Keratinocyte (primary cell): ENCODE data around the gene MMP2. TPM values are rescaled to one million over a fixed set of nuclear protein-coding genes. Genes with fewer than 3 reads are reported as not detected.

ENCODE experiments used
- DNase-seq: peaks from one replicate; pipeline ENCODE4 v3.0.0-alpha.2; 2011; ENCODE audit warnings: low read depth, missing footprints, low spot score
- FAIRE-seq: peaks from 2 replicates; lab custom pipeline; 2011; peaks lifted over from hg19 to GRCh38; lab: Jason Lieb, UNC
- H2AFZ ChIP-seq: 2 replicates; pipeline ENCODE4 v1.6.0; 2012; ENCODE audit warnings: low read length, control low read depth, inconsistent platforms; ENCODE audit not compliant: control insufficient read depth
- H3K27ac ChIP-seq: 2 replicates; pipeline ENCODE4 v1.5.1; 2011; ENCODE audit warnings: low read length; ENCODE audit not compliant: control insufficient read depth, insufficient read depth
- H3K27me3 ChIP-seq: 3 replicates; pipeline ENCODE4 v1.6.0; 2011; ENCODE audit warnings: low read length; ENCODE audit not compliant: control insufficient read depth, insufficient read depth; ENCODE audit errors: extremely low read depth
- H3K36me3 ChIP-seq, 2 experiments: 2 replicates in 1 of 2; 3 replicates in 1 of 2; pipeline ENCODE4 v1.5.1; 2011; ENCODE audit warnings: low read length in 2 of 2, mild to moderate bottlenecking in 1 of 2; ENCODE audit not compliant: control insufficient read depth in 2 of 2, insufficient read depth in 2 of 2; ENCODE audit errors: extremely low read depth in 1 of 2
- H3K4me1 ChIP-seq: 3 replicates; pipeline ENCODE4 v1.5.1; 2011; ENCODE audit warnings: low read length; ENCODE audit not compliant: control insufficient read depth, insufficient read depth; ENCODE audit errors: extremely low read depth
- H3K4me2 ChIP-seq: 3 replicates; pipeline ENCODE4 v1.6.0; 2011; ENCODE audit warnings: low read depth, low read length; ENCODE audit not compliant: control insufficient read depth, insufficient read depth; ENCODE audit errors: extremely low read depth
- H3K4me3 ChIP-seq, 3 experiments: fragments of 200-600 bp in 1 of 3; sonication (generic) in 1 of 3; 2 replicates in 2 of 3; 3 replicates in 1 of 3; pipeline ENCODE4 v1.5.1; 2011 to 2016; ENCODE audit warnings: low read length in 3 of 3, mild to moderate bottlenecking in 3 of 3, control low read depth in 2 of 3, inconsistent platforms in 1 of 3, low read depth in 1 of 3, mixed read lengths in 1 of 3, mixed run types in 1 of 3, moderate library complexity in 1 of 3; ENCODE audit not compliant: control insufficient read depth in 2 of 3, insufficient read depth in 2 of 3; ENCODE audit errors: extremely low read depth in 1 of 3
- H3K79me2 ChIP-seq: 2 replicates; pipeline ENCODE4 v1.6.0; 2012; ENCODE audit warnings: low read length; ENCODE audit not compliant: control insufficient read depth, insufficient read depth
- H3K9ac ChIP-seq: 3 replicates; pipeline ENCODE4 v1.6.0; 2011; ENCODE audit warnings: low read length; ENCODE audit not compliant: control insufficient read depth, insufficient read depth; ENCODE audit errors: extremely low read depth
- H3K9me1 ChIP-seq: 3 replicates; pipeline ENCODE4 v1.6.0; 2011; ENCODE audit warnings: low read length; ENCODE audit not compliant: control insufficient read depth, insufficient read depth; ENCODE audit errors: extremely low read depth
- H3K9me3 ChIP-seq: 2 replicates; pipeline ENCODE4 v1.5.1; 2012; ENCODE audit warnings: low read depth, low read length; ENCODE audit not compliant: control insufficient read depth
- H4K20me1 ChIP-seq: 3 replicates; pipeline ENCODE4 v1.6.0; 2011; ENCODE audit warnings: low read length; ENCODE audit not compliant: control insufficient read depth, insufficient read depth; ENCODE audit errors: extremely low read depth
- CTCF ChIP-seq, 3 experiments: IDR thresholded peaks in 1 of 3; conservative IDR thresholded peaks in 1 of 3; optimal IDR thresholded peaks in 1 of 3; 2 replicates in 2 of 3; 3 replicates in 1 of 3; pipeline versions ENCODE3 to v1.5.1; 2011; ENCODE audit warnings: low read length in 3 of 3, mild to moderate bottlenecking in 3 of 3, moderate library complexity in 2 of 3, control low read depth in 1 of 3, inconsistent platforms in 1 of 3; ENCODE audit not compliant: insufficient read depth in 2 of 3; ENCODE audit errors: extremely low read depth in 1 of 3
- EZH2 ChIP-seq: IDR thresholded peaks from one replicate; pipeline ENCODE4 v1.6.1; 2012; ENCODE audit warnings: inconsistent platforms, mild to moderate bottlenecking, low read length, moderate library complexity
- dilution Hi-C: fragments of 300-500 bp; cut with MboI; formaldehyde crosslinking; loops from one replicate; pipeline ENCODE4 v1.7.0; 2020; ENCODE audit warnings: low sequenced_read_pairs; ENCODE audit not compliant: extremely low pct_ligation_motif_present
- polyA plus RNA-seq, 5 experiments: library from polyadenylated mRNA; depleted of rRNA in 3 of 5; stranded (reverse) in 3 of 5; stranded (forward) in 1 of 5; unstranded in 1 of 5; fragments of >200 nt; gene quantifications; 1 replicate in 1 of 5; 2 replicates in 3 of 5; 3 replicates in 1 of 5; pipeline versions ENCODE4 v1.2.1 to v1.2.3, GENCODE V29; 2011 to 2012; ENCODE audit warnings: missing spikeins in 2 of 5, low read depth in 1 of 5, low replicate concordance in 1 of 5

MMP2 gene
- polyA plus RNA-seq, 1 donor (not counting 4 experiments of a cell fraction or from before 2014, with no cell fraction given), result 59.2 TPM

- DNase-seq, result no peak
- H3K4me2 ChIP-seq, result no peak overlapping the region
- peaks cover 19% of the 10 kb centered on the region for H3K4me1 ChIP-seq
- peaks cover 3% of the 10 kb centered on the region for H3K9me3 ChIP-seq
- dilution Hi-C loops, result no loop called here
- no peak overlapping the region for H2AFZ ChIP-seq
- H3K79me2 ChIP-seq, result peaks cover 59% of the 10 kb centered on the region
- H3K9me1 ChIP-seq, result no peaks in the 10 kb centered on the region
- no peaks in the 10 kb centered on the region for H4K20me1 ChIP-seq
- no peak overlapping the region for H3K27ac ChIP-seq
- H3K9ac ChIP-seq, result no peak overlapping the region
- H3K36me3 ChIP-seq, result peaks cover 0 to 6% of the 10 kb centered on the region in 2 experiments
- no peak overlapping the region for H3K4me3 ChIP-seq
- TF ChIP-seq EZH2, result no peak
- FAIRE-seq, result no peak
- no peaks in the 10 kb centered on the region for H3K27me3 ChIP-seq
Observed at GRCh38 chr16:55512941-55513340, 33.9 kb downstream of the MMP2 start.

GRCh38 chr16:55513616-55514015 lies 34.6 kb downstream of the MMP2 start:
- H3K79me2 ChIP-seq, result peaks cover 59% of the 10 kb centered on the region
- FAIRE-seq, result no peak
- dilution Hi-C loops, result no loop called here

More at GRCh38 chr16:55513616-55514015, 34.6 kb downstream of the MMP2 start:
- peaks cover 5% of the 10 kb centered on the region for H3K9me3 ChIP-seq
- H3K4me3 ChIP-seq, result no peak overlapping the region
- TF ChIP-seq EZH2, result no peak
- no peak for TF ChIP-seq CTCF (optimal IDR thresholded peaks at IDR 0.05 in 1 of 3, IDR thresholded peaks at IDR 0.05 in 1 of 3, conservative IDR thresholded peaks at IDR 0.05 in 1 of 3; ENCODE audit: extremely low read depth in 1 of 3, insufficient read depth in 2 of 3, low read length in 3 of 3)
- H4K20me1 ChIP-seq, result no peaks in the 10 kb centered on the region
- no peaks in the 10 kb centered on the region for H3K27me3 ChIP-seq
- no peak overlapping the region for H2AFZ ChIP-seq
- no peak overlapping the region for H3K4me2 ChIP-seq
- no peak overlapping the region for H3K9ac ChIP-seq
- peaks cover 19% of the 10 kb centered on the region for H3K4me1 ChIP-seq
- no peak overlapping the region for H3K27ac ChIP-seq
- DNase-seq, result no peak
- peaks cover 0 to 6% of the 10 kb centered on the region in 2 experiments for H3K36me3 ChIP-seq
- no peaks in the 10 kb centered on the region for H3K9me1 ChIP-seq
